Medulla oblongata (tissue), 1 donor: ENCODE measurements around the gene CFAP46.

Experiments used
- DNase-seq: peaks from one replicate; pipeline ENCODE4 v3.0.0-alpha.2; 2015; ENCODE audit errors: extremely low spot score

Gene CFAP46

DNA sequence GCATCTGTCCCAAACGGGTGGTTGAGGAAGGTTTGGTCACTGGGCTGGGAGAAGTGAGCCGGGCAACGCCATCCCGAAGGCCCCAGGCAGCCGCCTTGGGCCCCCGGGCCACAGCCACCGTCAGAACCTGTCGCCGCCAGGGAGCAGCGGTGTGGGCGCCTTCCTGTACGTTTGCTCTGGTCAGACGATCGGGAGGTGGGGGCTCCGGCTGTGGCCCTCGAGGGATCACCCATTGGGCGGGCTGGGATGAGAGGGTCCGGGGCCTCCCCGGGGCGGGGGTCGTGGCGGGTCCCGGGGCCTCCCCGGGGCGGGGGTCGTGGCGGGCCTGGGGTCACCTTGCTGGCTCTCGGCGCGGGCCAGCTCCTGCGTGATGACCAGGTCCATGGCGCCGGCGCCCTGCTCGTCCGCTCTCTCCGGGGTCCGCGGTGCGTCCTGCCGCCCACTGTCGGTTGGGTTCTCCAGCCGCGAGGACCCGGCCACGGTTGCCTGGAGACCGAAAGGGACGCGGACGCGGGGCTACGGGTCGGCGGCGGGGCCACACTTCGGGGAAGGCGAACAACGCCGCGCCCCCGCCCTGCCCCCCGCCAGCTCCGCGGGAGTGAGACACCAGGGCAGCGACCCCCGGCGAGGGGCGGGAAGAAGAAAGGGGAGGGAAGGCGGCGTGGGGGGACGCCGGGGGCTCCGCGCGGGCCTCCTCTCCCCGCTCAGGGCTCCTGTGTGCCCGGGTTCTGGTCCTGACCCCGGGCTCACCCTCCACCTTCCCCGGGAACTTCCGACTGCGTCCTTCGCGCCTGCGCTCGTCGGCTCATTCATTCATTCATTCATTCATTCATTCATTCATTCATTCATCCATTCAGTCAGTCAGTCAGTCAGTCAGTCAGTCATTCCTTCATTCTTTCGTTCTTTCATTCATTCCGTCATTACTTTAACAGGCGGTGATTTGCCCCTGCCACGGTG, at the start of gene CFAP46:
TSS of gene CFAP46 (minus strand) at position 470 of the 957 bp plus-strand sequence. CDS start at position 384, 86 bp downstream.
- peak; percentile 48 for DNase-seq

DNA sequence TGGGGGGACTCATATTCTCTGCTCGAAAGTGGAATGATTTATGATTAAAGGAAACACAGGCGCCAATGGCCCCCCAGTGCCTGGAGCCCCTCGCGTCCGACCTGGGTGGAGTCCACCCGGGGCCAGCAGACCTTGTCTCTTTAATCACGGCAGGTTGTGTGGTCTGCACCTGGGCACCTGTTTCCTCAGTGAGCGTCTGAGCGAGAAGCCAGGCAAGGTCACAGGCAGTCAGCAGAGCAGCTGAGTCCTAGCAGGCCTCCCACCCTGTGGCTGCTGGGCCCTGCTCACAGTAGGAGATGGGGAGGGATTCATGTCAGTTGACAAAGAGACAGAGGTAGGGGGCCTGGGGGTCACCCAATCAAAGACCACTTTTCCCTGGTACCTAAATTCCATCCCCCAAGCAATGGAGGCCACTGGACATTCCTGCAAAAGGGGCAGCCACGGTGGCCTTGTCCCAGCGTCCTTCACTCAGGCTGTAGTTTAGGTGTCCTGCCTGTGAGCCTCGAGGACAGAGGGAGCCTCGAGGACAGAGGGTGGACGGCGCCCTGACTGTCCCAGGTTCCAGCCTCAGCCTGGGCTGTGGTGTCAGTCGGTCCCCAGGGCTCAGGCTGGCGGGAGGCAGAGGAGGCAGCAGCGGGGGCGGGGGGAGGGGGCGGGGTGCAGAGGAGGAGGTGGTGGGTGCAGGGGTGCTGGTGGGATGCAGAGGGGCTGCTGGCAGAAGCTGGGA, 49.5 kb upstream of the CFAP46 start:
- no peak for DNase-seq

DNA sequence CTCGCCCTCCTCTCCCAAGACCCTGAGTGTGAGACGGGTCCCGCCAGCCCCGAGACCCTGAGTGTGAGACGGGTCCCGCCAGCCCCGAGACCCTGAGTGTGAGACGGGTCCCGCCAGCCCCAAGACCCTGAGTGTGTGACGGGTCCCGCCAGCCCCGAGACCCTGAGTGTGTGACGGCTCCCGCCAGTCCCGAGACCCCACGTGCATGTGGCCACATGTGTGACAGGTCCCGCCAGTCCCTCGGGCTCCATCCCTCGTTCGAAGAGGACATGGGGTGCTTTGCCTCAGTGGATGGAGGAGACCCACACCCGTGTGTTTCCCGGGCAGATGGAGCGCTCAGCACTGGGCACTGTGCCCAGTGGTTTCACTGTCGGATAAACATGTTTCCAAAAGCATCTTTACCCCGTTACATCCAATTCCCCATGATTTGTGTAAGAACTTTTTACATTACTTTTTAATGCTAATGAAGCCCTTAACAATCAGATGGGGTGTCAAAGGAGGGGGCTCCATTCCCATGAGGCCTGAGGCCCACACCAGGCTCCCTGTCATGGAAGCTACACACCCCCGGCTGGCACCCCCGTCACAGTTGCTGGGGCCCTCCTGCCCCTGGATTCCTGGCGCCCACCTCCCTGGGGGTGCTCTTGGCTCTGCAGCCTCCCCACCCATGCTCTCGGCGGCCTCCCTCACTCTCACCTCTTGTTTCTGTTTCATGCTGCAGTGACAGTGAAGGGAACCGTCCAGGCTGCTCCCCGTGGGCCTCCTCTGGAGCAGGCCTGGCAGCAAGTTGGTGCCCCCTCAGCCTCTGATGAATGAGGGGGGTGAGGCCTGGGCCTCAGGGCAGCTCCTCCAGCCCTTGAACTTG, 48.5 kb upstream of the CFAP46 start:
- no peak for DNase-seq

DNA sequence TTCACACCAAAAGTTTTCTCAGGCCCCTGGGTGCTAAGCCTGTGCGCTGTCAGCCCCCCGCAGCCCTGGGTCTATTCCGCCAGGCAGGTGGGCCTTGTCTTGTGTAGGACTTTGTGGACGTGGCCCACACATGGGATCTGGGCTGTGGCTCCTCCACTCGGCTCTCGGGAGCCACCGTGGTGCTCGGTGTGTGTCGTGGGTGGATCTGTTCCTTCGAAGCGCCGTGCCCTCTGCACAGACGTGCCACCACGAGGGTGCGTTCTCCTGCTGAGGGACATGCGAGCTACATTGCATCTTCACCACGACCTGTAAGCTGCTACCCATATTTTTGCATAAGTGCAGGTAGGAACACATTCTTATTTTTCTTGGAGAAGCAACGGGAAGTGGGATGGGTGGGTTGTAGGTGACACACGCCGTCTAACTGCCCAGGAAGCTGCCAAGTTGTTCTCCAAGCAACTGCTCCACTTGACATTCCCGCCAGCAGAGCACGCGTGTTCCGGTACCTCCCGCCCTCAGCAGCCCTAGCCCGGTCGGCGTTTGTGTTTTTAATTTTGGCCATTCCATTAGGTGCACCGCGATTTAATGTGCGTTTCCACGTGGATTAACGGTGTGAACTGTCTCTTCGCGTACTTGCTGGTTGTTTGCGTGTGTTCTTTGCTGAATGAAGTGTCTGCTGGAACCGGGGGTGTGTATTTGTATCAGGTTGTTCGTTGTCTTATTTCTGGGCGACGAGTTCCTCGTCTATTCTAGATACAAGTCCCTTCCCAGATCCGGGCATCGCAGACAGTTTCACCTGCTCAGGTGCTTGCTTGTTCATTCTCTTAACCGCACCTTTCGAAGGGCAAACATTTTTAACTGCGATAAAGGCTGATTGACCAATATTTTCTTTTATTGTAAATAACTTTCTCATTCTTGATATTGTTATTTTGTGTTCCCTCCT, 47.4 kb upstream of the CFAP46 start:
- no peak for DNase-seq

DNA sequence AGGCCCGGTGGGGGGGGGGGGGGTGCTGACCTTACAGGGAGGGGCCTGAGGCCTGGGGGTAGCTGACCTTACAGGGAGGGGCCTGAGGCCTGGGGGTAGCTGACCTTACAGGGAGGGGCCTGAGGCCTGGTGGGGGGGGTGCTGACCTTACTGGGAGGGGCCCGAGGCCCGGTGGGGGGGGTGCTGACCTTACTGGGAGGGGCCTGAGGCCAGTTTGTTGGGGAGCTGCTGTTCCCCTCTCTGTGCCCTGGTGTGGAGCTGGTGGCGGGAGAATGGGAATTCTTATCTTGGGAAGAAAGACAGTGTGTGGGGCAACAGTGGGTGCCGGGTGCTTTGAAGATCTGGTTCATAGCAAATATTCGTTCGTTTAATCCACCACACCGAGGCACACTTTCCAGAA, 46.6 kb upstream of the CFAP46 start:
- no peak for DNase-seq

DNA sequence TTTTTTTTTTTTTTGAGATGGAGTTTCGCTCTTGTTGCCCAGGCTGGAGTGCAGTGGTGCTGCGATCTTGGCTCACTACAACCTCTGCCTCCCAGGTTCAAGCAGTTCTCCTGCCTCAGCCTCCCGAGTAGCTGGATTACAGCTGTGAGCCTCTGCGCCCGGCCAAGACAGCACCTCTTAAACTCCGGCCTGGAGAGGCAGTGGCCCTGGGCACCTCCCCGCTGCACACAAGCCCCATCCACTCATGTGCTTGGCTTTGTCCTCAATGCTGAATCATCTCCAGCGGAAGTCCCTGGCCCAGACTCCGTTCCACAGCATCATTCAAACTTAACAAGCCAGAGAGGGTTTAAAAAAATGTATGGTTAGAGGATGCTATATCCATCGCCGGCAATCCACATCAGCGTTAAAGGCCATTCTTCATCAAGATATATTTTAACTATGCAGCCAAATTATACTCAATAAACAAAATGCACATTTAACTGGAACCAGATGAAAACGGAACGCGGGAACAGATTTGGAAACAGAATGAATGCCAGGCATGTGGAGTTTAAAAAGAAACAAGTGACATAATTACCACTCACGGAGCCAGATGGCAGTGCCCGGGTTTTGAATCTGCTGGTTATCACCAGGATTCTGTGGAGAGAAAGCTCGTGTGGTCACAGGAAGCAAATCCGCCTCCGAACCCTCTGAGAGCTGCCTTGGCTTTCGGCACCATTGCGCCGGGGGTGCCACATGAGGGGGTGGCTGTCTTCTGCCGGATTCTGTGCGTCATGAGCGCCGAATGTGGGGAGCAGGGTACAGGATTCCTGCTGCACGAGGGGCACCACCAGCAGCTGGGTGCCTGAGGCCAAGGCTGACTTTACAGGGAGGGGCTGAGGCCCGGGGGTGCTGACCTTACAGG, 45.6 kb upstream of the CFAP46 start:
- DNase-seq = peak; percentile 27

DNA sequence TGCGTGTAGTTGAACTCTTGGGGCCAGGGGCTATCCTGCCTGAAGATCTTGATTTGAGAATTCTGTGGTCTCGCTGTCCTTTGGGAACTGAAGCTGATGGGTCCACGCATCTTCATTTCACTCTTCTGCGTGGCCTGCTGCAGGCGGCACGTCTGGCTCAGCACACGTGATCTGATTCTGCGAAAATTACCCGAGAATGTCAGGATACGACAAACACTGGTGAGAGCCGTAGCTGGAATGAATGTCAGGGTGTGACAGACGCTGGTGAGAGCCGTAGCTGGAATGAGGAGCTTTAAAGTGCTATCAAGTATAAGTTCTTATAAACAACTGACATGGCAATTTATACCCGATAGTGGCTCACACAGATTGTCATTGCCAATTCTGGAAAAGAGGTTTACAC, 44.6 kb upstream of the CFAP46 start:
- DNase-seq = no peak

DNA sequence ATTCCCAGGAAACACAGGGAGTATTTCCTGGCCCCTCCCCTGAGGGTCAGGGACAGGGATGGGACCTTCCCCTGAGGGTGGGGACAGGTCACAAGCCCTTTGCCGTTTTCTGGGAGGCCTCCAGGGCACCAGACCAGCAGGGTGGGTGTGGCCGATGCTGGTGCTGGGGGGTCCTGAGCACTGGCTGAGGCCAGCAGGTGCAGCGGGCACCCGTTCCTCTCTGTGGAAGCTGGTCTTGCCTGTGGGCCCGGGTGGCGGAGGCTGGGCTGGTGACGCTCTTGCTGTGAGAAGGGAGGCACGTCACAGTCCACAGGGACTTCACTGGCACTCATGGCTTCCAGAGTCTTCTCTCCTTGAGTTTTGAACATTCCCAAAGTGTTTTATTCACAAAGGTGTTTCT, 44.2 kb upstream of the CFAP46 start:
- no peak for DNase-seq

DNA sequence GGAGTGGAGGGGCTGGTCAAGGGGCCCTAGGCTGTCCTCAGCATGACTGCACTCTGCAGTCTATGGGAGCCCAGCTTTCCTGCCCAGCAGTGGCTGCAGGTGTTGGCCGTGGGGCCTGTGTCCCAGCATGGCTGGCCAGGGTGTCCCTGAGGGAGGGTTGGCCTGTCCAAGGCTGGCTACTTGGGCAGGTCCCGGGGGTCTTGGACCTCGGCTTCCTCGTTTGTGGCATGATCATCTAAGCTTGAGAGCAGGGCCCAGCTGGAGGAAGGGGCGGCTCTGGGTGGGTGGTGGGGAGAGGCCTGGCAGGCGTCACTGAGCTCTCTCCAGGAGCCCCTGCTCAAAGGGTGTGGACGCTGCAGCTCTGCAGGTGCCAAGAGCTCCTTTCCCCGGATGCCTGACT, 43.7 kb upstream of the CFAP46 start:
- no peak for DNase-seq

DNA sequence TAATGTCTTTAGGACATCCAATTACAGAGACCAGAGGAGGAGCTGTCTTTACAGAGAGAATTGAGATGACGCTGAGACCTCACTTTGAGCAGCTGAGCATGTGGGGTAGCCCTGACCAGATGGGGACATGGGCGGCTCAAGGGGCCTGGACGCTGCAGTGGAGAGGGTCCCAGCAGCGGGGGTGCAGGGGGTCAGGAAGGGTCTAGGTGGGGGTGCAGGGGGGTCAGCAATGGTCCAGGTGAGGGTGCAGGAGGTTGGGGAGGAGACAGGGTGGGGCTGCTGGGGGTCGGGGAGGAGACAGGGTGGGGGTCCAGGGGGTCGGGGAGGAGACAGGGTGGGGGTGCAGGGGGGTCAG, 43.2 kb upstream of the CFAP46 start:
- DNase-seq = no peak

DNA sequence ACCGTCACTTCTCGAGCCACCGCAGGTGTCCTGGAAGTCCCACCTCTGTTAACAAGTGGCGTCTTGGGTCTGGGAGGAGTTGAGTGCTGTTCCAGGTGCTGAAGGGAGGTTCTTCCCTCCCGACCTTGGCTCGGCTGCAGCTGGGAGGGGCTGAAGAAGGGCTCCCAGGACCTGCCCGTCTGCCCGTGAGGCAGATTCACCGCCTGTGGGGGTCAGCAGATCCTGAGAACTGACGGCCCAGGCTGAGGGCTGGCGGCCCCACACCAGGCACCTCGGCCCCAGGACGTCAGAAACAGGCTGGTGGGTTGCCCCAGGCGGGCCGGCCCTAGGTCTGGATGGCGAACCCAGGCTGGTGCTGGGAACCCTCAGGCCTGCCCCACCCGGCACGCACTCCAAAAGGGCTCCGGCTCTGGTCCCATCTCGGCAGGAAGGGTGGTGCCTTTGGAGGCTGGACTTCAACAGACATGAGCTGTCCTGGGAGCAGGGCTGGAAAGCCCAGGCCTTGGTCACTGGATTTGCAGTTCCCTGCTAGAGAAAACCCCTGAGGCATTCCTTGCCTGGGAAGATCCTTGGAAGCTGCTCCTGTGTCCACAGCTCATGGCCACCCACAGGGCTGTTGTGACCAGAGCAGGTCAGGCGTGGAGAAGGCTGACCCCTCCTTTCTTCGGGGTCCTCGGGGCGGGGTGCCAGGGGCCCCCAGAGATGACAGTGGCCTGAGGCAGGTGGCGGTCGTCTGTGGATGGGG, 42.6 kb upstream of the CFAP46 start:
- no peak for DNase-seq

DNA sequence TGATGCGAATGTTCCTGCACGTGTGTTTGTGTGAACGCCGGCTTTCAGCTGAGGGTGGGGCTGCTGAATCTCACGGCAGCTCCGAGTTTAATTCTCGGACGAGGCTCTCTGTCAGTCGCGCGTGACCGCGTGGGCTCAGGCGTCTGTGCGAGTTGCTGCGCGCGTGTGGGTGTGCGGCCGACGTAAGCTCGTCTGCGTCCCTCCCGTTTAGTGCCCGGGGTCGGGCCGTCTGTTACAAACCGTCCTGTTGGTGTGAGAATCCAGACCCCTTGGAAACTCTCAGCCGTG, 41.6 kb upstream of the CFAP46 start:
- DNase-seq = no peak

DNA sequence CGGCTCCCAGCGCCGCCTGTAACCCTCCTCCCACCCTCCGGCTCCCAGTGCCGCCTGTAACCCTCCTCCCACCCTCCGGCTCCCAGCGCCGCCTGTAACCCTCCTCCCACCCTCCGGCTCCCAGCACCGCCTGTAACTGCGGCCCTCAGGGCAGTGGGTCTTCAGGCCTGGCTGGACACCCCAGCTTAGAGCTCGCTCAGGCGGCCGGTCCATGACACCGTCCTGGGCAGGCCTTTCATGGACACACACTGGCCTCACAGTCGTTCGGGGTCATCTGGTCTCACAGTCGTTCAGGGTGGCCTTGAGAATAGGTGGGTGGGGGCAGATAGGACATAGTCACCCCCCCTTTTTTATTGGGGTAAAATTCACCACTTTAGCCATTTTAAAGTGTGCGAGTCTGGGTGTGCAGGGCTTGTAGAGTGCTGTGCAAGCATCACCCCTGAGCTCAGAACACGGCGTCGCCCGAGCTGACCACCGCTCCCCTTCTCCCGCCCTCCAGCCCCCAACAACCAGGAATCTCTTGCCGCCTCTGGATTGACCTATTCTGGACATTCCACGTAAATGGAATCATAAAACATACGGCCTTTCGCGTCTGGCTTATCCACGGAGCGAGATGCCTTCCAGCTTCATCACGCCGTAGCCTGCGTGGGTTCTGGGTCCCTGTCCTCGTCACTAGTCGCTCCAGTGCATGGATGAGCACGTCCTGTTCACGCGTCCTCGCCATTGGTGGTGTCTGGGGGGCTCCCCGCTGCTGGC, 41.1 kb upstream of the CFAP46 start:
- no peak for DNase-seq

DNA sequence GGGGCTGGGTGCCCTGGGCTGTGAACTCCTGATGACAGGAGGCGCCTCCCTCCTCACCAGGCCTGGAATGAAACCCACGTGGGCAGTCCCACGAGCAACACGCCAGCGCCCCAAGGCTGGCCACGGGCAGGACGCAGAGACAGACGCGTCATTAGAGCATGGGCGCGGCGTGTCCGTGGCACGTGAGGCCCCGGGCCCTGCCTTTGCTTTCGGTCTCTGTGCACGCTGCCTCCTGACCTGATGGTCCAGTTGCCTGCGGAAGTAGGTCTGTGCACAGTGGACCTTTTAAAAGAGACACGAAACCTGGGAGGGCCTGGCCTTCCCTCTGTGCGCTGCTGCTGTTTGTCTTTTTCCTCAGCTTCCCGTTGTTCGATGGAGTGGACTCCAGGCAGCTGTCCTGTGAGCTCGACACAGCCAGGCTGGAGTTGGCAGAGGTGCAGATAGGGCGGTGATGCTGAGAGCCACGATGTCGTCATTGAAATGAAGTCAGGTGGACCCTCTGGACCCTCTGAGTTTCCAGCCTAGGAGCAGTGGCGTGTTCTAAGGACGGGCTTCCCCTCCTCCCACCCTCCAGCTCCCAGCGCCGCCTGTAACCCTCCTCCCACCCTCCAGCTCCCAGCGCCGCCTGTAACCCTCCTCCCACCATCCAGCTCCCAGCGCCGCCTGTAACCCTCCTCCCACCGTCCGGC, 40.1 kb upstream of the CFAP46 start:
- peak; percentile 24 for DNase-seq

DNA sequence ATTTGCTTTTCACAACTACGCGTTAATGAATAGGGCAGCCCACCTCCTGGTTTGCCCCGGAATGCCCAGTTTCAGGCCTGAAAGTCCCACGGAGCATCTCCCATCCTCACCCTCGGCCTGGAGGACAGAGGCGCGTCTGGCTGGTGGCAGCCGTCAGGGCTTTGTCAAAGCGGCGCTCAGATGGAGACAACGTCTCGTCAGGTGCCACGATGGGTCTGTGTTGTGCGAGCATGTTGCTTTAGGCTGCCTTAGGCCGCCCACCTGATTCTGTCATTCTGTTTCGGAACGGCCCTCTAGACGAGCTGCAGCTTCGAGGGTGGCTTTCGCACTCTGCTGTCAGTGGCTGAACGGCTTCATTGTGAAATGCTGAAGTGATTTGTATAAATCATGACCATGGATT, 39.4 kb upstream of the CFAP46 start:
- DNase-seq = no peak

DNA sequence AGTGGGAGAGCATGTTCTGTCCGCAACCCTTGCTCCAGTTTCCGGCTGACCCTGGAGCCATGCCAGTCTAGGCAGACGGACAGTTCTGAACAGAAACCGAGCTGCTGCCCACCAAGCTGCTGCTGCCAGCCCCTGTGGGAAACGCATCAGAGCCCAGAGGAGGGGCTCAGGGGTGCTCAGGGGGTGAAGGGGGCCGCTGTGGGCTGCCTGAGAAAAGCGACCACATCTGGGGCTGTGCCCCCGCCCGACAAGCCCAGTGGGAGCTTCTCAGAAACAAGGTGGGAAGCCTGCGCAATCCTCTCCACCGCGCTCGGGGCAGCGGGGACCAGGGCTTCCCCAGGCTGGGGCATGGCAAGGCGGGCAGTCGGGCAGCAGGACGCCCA, 38.8 kb upstream of the CFAP46 start:
- no peak for DNase-seq

DNA sequence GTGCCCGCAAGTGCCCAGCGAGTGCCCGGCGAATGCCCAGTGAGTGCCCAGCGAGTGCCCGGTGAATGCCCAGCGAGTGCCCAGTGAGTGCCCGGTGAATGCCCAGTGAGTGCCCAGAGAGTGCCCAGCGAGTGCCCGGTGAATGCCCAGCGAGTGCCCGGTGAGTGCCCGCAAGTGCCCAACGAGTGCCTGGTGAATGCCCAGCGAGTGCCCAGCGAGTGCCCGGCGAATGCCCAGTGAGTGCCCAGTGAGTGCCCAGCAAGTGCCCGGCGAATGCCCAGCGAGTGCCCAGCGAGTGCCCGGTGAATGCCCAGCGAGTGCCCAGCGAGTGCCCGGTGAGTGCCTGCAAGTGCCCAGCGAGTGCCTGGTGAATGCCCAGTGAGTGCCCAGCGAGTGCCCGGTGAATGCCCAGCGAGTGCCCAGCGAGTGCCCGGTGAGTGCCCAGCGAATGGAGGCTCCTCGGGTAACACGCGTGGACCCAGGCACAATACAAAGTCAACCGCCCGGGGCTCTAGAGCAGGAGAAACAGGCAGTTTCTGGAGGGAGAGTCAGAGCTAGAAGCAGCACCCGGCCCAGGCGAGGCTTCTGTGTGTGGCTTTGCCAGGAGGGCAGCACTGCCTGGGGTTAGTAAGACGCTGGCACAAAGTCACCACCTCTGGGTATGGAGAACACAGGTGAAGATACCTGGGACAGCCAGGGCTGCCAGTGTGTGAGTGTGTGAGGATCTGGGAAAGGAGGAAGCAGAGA, 38.2 kb upstream of the CFAP46 start:
- no peak for DNase-seq
